ENCODE data around the gene DUSP10. TPM values are rescaled to one million over a fixed set of nuclear protein-coding genes. Genes with fewer than 3 reads are reported as not detected.
A peak's percentile ranks its signal among the peaks of the same experiment; 100 is the strongest.

DUSP10 gene
- total RNA-seq, 2 donors from 2014 or later, result 5.4 to 12.2 TPM

GRCh38 chr1:221761354-221762002, 19.6 kb upstream of the DUSP10 start:
- no peak for TF ChIP-seq CTCF (IDR thresholded peaks at IDR 0.05)
- TF ChIP-seq POLR2A (IDR thresholded peaks at IDR 0.05), result no peak
- Histone ChIP-seq H3K4me3 (no peak overlapping the region), H3K9me3 (no peaks in the 10 kb centered on the region), H3K36me3 (replicated peaks in 1 of 2; ENCODE audit: insufficient read depth in 1 of 2, low read depth in 2 of 2) (no peaks in the 10 kb centered on the region), H3K27ac (peak overlapping the region in 2 of 4 donors; percentile 31 to 48), H3K27me3 (no peaks in the 10 kb centered on the region), H3K4me1 (peaks cover 42% of the 10 kb centered on the region)
- ATAC-seq, result peak; percentile 75
- no peak for DNase-seq
- intact Hi-C loops (cut with DNase I), result no loop called here
- WGBS, 2 donors, result 15 to 21% methylated on average over 4 of the region's 4 CpGs

- Histone ChIP-seq H3K27me3 (no peaks in the 10 kb centered on the region), H3K4me3 (no peak overlapping the region), H3K9me3 (no peaks in the 10 kb centered on the region), H3K27ac (peak overlapping the region in 1 of 4 donors; percentile 48), H3K36me3 (replicated peaks in 1 of 2; ENCODE audit: insufficient read depth in 1 of 2, low read depth in 2 of 2) (no peaks in the 10 kb centered on the region), H3K4me1 (peaks cover 42% of the 10 kb centered on the region)
- WGBS, 2 donors, result 67 to 73% methylated on average over 3 of the region's 3 CpGs
- no peak for ATAC-seq
- intact Hi-C loops (cut with DNase I), result no loop called here
- DNase-seq, result no peak
- no peak for TF ChIP-seq POLR2A (IDR thresholded peaks at IDR 0.05)
- TF ChIP-seq CTCF (IDR thresholded peaks at IDR 0.05), result no peak
These were observed 19.0 kb upstream of the DUSP10 start for GRCh38 chr1:221760911-221761310.

GRCh38 chr1:221759436-221759835, 17.5 kb upstream of the DUSP10 start:
- no peaks in the 10 kb centered on the region for H3K36me3 ChIP-seq (replicated peaks in 1 of 2; ENCODE audit: insufficient read depth in 1 of 2, low read depth in 2 of 2)
- DNase-seq (no peak), ATAC-seq (no peak)
- H3K27me3 ChIP-seq, result no peaks in the 10 kb centered on the region
- H3K27ac ChIP-seq, result no peak overlapping the region
- TF ChIP-seq CTCF (IDR thresholded peaks at IDR 0.05) (no peak), POLR2A (IDR thresholded peaks at IDR 0.05) (no peak)
- intact Hi-C loops (cut with DNase I), result no loop called here
- H3K4me1 ChIP-seq, result peaks cover 42% of the 10 kb centered on the region
- 9 to 17% methylated on average over 3 of the region's 3 CpGs for WGBS, 2 donors
- H3K4me3 ChIP-seq, result no peak overlapping the region
- no peaks in the 10 kb centered on the region for H3K9me3 ChIP-seq

- ATAC-seq, result no peak
- intact Hi-C loops (cut with DNase I), result no loop called here
These were observed 16.6 kb upstream of the DUSP10 start for GRCh38 chr1:221758455-221758854.

More at GRCh38 chr1:221758455-221758854, 16.6 kb upstream of the DUSP10 start:
- H3K4me1 ChIP-seq, result peaks cover 42% of the 10 kb centered on the region
- no peak overlapping the region for H3K4me3 ChIP-seq
- H3K36me3 ChIP-seq (replicated peaks in 1 of 2; ENCODE audit: insufficient read depth in 1 of 2, low read depth in 2 of 2), result no peaks in the 10 kb centered on the region
- no peaks in the 10 kb centered on the region for H3K9me3 ChIP-seq
- TF ChIP-seq CTCF (IDR thresholded peaks at IDR 0.05) (no peak), POLR2A (IDR thresholded peaks at IDR 0.05) (no peak)
- H3K27me3 ChIP-seq, result no peaks in the 10 kb centered on the region
- H3K27ac ChIP-seq, result peak overlapping the region in 1 of 4 donors; percentile 12
- no peak for DNase-seq

Data from body of pancreas (tissue), 4 donors.